Neural cell (in vitro differentiated cells): ENCODE data around the gene HHIPL1.

Experiments
- MXI1 ChIP-seq: fragments of 450-650 bp; conservative IDR thresholded peaks from 2 replicates; pipeline ENCODE4 v1.6.1; 2014; ENCODE audit warnings: antibody characterized with exemption, mild to moderate bottlenecking; ENCODE audit not compliant: poor library complexity, severe bottlenecking
- TAF1 ChIP-seq: IDR thresholded peaks from 2 replicates; pipeline ENCODE4 v1.6.1; 2012; ENCODE audit warnings: low read depth
- TF ChIP-seq, protein P1 (sequence below): fragments of 450-650 bp; IDR thresholded peaks from 2 replicates; pipeline ENCODE4 v1.5.1; 2014; ENCODE audit warnings: antibody characterized with exemption, mild to moderate bottlenecking, moderate library complexity; ENCODE audit not compliant: poor library complexity, severe bottlenecking

- TF ChIP-seq, protein P1, sequence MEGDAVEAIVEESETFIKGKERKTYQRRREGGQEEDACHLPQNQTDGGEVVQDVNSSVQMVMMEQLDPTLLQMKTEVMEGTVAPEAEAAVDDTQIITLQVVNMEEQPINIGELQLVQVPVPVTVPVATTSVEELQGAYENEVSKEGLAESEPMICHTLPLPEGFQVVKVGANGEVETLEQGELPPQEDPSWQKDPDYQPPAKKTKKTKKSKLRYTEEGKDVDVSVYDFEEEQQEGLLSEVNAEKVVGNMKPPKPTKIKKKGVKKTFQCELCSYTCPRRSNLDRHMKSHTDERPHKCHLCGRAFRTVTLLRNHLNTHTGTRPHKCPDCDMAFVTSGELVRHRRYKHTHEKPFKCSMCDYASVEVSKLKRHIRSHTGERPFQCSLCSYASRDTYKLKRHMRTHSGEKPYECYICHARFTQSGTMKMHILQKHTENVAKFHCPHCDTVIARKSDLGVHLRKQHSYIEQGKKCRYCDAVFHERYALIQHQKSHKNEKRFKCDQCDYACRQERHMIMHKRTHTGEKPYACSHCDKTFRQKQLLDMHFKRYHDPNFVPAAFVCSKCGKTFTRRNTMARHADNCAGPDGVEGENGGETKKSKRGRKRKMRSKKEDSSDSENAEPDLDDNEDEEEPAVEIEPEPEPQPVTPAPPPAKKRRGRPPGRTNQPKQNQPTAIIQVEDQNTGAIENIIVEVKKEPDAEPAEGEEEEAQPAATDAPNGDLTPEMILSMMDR: no peak
- TF ChIP-seq TAF1: no peak
- TF ChIP-seq MXI1: no peak
Measured at GRCh38 chr14:99649219-99649618, 4.3 kb downstream of the HHIPL1 start.
